MM.1S (cell line): Measurements from ENCODE around the gene GALNTL6.
"Not testable (repeated sequence)": the region's sequence is repeated elsewhere in the genome, so short reads cannot be mapped to it uniquely, and the experiment has no call there.

Experiments
- DNase-seq: peaks from one replicate; pipeline ENCODE4 v3.0.0-alpha.2; 2015
- H2AFZ ChIP-seq: fragments of 300-600 bp; sonication (generic); 2 replicates; pipeline ENCODE4 v1.6.0; 2016; ENCODE audit warnings: antibody characterized with exemption, low read length
- H3F3A ChIP-seq: fragments of 300-600 bp; sonication (generic); 2 replicates; pipeline ENCODE4 v1.6.1; 2016; ENCODE audit warnings: mild to moderate bottlenecking, antibody characterized with exemption, low read length, moderate library complexity, mixed read lengths; ENCODE audit not compliant: insufficient read depth
- H3K27ac ChIP-seq: fragments of 300-600 bp; sonication (generic); 2 replicates; pipeline ENCODE4 v1.5.1; 2016; ENCODE audit warnings: mild to moderate bottlenecking, low read length
- H3K27me3 ChIP-seq: fragments of 300-600 bp; sonication (generic); replicated peaks from 2 replicates; pipeline ENCODE4 v1.6.0; 2016; ENCODE audit warnings: low read length; ENCODE audit not compliant: insufficient read depth
- H3K36me3 ChIP-seq: fragments of 300-600 bp; sonication (generic); replicated peaks from 2 replicates; pipeline ENCODE4 v1.6.1; 2016; ENCODE audit warnings: mild to moderate bottlenecking, low read length, mixed read lengths; ENCODE audit not compliant: insufficient read depth
- H3K4me1 ChIP-seq: fragments of 300-600 bp; sonication (generic); 2 replicates; pipeline ENCODE4 v1.6.1; 2016; ENCODE audit warnings: low read length, mixed read lengths
- H3K4me2 ChIP-seq: fragments of 300-600 bp; sonication (generic); 2 replicates; pipeline ENCODE4 v1.6.0; 2016; ENCODE audit warnings: low read depth, low read length
- H3K4me3 ChIP-seq: fragments of 300-600 bp; sonication (generic); 2 replicates; pipeline ENCODE4 v1.5.1; 2016; ENCODE audit warnings: low read length, mixed read lengths
- H3K79me2 ChIP-seq: fragments of 300-600 bp; sonication (generic); 2 replicates; pipeline ENCODE4 v1.6.1; 2016; ENCODE audit warnings: mixed run types, low read length, mixed read lengths
- H3K9ac ChIP-seq: fragments of 300-600 bp; sonication (generic); 2 replicates; pipeline ENCODE4 v1.6.1; 2016; ENCODE audit warnings: low read length, mixed read lengths
- H3K9me2 ChIP-seq: fragments of 300-600 bp; sonication (generic); replicated peaks from 2 replicates; pipeline ENCODE4 v1.6.1; 2016; ENCODE audit warnings: mild to moderate bottlenecking, low read length, mixed read lengths; ENCODE audit not compliant: insufficient read depth
- H3K9me3 ChIP-seq: fragments of 300-600 bp; sonication (generic); replicated peaks from 2 replicates; pipeline ENCODE4 v1.6.1; 2016; ENCODE audit warnings: mild to moderate bottlenecking, low read length, mixed read lengths; ENCODE audit not compliant: insufficient read depth
- H4K20me1 ChIP-seq: fragments of 300-600 bp; sonication (generic); 2 replicates; pipeline ENCODE4 v1.6.1; 2016; ENCODE audit warnings: mild to moderate bottlenecking, low read length, moderate library complexity, mixed read lengths; ENCODE audit not compliant: insufficient read depth
- EZH2 ChIP-seq: fragments of 300-600 bp; sonication (generic); optimal IDR thresholded peaks from 2 replicates; pipeline ENCODE3; 2017; ENCODE audit warnings: low read depth, mild to moderate bottlenecking, antibody characterized with exemption, low read length, mixed read lengths
- EZH2phosphoT487 ChIP-seq: fragments of 300-600 bp; sonication (generic); IDR thresholded peaks from 2 replicates; pipeline ENCODE4 v1.6.1; 2018; ENCODE audit warnings: antibody characterized with exemption, low read length
- TF ChIP-seq, protein P1 (sequence below): fragments of 300-600 bp; sonication (generic); IDR thresholded peaks from 2 replicates; pipeline ENCODE4 v1.5.1; 2016; ENCODE audit warnings: antibody characterized with exemption, low read length, mixed read lengths

GALNTL6 gene

DNA sequence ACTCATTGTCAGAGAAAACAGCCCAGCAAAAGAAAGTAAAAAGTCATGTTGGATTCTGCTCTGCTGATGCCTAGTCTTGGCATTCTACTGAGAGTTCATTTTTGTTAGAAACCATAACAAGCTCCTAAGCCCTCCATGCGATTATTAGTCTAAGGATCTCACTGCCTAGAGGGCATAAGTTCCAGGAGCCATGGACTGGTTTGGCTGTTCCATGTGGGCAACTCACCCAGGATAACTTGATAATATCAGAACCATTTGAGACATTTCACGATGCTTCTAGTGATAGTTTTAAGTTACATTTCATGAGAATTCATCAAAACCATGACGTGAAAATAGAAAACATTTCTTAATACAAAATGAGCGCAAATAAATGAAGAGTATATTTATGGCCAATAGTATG lies 978.6 kb downstream of the GALNTL6 start:
- Histone ChIP-seq H3K4me3 (no peak overlapping the region), H2AFZ (no peak overlapping the region)

DNA sequence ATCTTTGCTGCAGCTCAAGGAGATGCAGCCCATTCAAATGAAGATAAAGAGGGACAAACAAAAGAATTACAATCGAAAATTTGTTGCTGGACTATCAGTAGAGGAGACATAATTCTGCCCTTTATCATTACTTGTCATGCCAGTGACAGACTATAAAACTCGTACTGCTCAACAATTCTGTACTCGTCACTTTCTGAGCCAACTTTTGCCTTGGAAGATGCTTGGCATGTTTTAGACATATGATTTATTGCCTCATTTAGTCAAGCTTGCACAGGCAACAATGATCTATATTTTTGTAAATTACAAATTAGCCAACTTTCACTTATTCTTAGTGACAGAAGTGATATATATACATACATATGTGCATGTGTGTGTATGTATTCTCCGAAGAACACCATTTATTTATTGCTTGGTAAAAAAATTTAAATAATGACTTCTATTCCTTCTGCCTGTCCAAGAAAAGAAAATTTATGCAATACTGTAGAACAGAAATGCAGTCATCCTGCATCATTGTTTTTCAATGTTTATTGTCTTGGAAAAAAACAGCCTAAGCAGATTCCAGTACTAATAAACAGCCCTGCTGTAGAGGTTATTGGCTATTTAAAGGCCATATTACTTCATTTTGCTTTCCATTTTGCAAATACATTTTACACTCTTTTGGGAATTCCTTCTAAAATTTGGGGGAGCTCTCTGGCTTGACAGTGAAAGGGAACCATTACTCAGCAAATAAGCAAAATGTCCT lies 980.5 kb downstream of the GALNTL6 start:
- TF ChIP-seq, protein P1, sequence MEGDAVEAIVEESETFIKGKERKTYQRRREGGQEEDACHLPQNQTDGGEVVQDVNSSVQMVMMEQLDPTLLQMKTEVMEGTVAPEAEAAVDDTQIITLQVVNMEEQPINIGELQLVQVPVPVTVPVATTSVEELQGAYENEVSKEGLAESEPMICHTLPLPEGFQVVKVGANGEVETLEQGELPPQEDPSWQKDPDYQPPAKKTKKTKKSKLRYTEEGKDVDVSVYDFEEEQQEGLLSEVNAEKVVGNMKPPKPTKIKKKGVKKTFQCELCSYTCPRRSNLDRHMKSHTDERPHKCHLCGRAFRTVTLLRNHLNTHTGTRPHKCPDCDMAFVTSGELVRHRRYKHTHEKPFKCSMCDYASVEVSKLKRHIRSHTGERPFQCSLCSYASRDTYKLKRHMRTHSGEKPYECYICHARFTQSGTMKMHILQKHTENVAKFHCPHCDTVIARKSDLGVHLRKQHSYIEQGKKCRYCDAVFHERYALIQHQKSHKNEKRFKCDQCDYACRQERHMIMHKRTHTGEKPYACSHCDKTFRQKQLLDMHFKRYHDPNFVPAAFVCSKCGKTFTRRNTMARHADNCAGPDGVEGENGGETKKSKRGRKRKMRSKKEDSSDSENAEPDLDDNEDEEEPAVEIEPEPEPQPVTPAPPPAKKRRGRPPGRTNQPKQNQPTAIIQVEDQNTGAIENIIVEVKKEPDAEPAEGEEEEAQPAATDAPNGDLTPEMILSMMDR: no peak
- TF ChIP-seq EZH2phosphoT487: no peak
- no peak for TF ChIP-seq EZH2
- no peaks in the 10 kb centered on the region for H3K9me2 ChIP-seq
- no peaks in the 10 kb centered on the region for H3F3A ChIP-seq
- no peak overlapping the region for H3K27ac ChIP-seq
- no peak overlapping the region for H2AFZ ChIP-seq
- no peak for DNase-seq
- H3K9me3 ChIP-seq: no peaks in the 10 kb centered on the region
- no peak overlapping the region for H3K4me2 ChIP-seq
- H3K4me1 ChIP-seq: no peaks in the 10 kb centered on the region
- no peak overlapping the region for H3K4me3 ChIP-seq
- no peak overlapping the region for H3K9ac ChIP-seq
- H3K27me3 ChIP-seq: no peaks in the 10 kb centered on the region
- no peaks in the 10 kb centered on the region for H4K20me1 ChIP-seq
- no peaks in the 10 kb centered on the region for H3K79me2 ChIP-seq
- no peaks in the 10 kb centered on the region for H3K36me3 ChIP-seq

More for the DNA sequence above, 978.6 kb downstream of the GALNTL6 start:
- H3K36me3 ChIP-seq: no peaks in the 10 kb centered on the region
- no peaks in the 10 kb centered on the region for H3K9me2 ChIP-seq
- H3F3A ChIP-seq: no peaks in the 10 kb centered on the region
- no peaks in the 10 kb centered on the region for H4K20me1 ChIP-seq
- no peaks in the 10 kb centered on the region for H3K27me3 ChIP-seq
- no peaks in the 10 kb centered on the region for H3K79me2 ChIP-seq
- DNase-seq: no peak
- no peak overlapping the region for H3K27ac ChIP-seq
- H3K4me1 ChIP-seq: no peaks in the 10 kb centered on the region
- no peaks in the 10 kb centered on the region for H3K9me3 ChIP-seq
- no peak overlapping the region for H3K4me2 ChIP-seq
- TF ChIP-seq, protein P1: no peak
- TF ChIP-seq EZH2 (no peak), EZH2phosphoT487 (no peak)
- no peak overlapping the region for H3K9ac ChIP-seq

DNA sequence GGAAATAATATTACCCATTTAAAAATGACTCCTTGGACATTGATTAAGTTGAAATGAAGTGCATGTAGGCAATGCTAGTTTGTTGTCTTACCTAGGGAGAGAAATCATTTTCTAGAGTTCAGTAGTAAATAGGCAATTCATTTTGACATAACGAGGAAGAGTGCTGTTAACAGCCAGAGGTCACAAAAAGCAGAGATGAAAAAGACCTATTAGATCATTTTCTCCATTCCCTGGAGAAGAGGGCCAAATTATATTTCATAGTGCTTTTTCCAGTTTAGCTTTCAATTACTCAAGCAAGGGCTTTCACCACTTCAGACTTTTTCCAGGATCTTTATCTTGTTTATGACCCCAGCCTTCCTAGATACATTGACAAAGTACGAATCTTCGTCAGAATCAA lies 981.1 kb downstream of the GALNTL6 start:
- Histone ChIP-seq H3K4me3 (no peak overlapping the region), H3K36me3 (no peaks in the 10 kb centered on the region), H3K79me2 (no peaks in the 10 kb centered on the region), H3F3A (no peaks in the 10 kb centered on the region), H4K20me1 (no peaks in the 10 kb centered on the region), H3K9me2 (no peaks in the 10 kb centered on the region), H3K9me3 (no peaks in the 10 kb centered on the region), H3K27me3 (no peaks in the 10 kb centered on the region), H3K4me2 (no peak overlapping the region), H3K9ac (no peak overlapping the region), H2AFZ (no peak overlapping the region), H3K27ac (no peak overlapping the region), H3K4me1 (no peaks in the 10 kb centered on the region)
- TF ChIP-seq EZH2 (no peak), EZH2phosphoT487 (no peak)
- TF ChIP-seq, protein P1: no peak
- no peak for DNase-seq

DNA sequence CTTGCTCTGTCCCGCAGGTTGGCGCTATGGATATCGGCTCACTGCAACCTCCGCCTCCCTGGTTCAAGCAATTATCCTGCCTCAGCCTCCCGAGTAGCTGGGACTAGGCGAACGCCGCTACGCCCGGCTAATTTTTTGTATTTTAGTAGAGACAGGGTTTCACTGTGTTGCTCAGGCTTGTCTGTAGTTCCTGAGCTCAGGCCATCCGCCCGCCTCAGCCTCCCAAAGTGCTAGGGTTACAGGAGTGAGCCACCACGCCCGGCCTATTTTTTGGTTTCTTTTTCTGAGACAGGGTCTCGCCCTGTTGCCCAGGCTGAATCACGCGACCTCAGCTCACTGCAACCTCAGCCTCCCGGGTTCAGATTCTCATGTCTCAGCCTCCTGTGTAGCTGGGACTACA lies 984.1 kb downstream of the GALNTL6 start:
- DNase-seq, H3K4me3 ChIP-seq, H3K27ac ChIP-seq, H4K20me1 ChIP-seq, H3F3A ChIP-seq, H3K9ac ChIP-seq, H3K4me2 ChIP-seq, H3K36me3 ChIP-seq, H2AFZ ChIP-seq, H3K9me2 ChIP-seq, H3K79me2 ChIP-seq, H3K9me3 ChIP-seq, H3K4me1 ChIP-seq, H3K27me3 ChIP-seq: not testable (repeated sequence)
